Measurements from ENCODE around the gene CCDC178.
"Not testable (repeated sequence)": the region's sequence is repeated elsewhere in the genome, so short reads cannot be mapped to it uniquely, and the experiment has no call there.

CCDC178 gene

GRCh38 chr18:33355756-33356155 is 84.8 kb downstream of the CCDC178 start:
- DNase-seq = no peak

GRCh38 chr18:33355263-33355662 is 85.3 kb downstream of the CCDC178 start:
- no peak for DNase-seq

GRCh38 chr18:33350256-33350655 is 90.3 kb downstream of the CCDC178 start:
- DNase-seq = no peak

- DNase-seq = not testable (repeated sequence)
These were observed 100.8 kb downstream of the CCDC178 start for GRCh38 chr18:33339733-33340132.

- DNase-seq = no peak
These were observed 105.7 kb downstream of the CCDC178 start for GRCh38 chr18:33334781-33335180.

- DNase-seq = no peak
These were observed 109.8 kb downstream of the CCDC178 start for GRCh38 chr18:33330711-33331110.

GRCh38 chr18:33326975-33327374 is 113.5 kb downstream of the CCDC178 start:
- no peak for DNase-seq

- no peak for DNase-seq
These were observed 122.9 kb downstream of the CCDC178 start for GRCh38 chr18:33317640-33318039.

- no peak for DNase-seq
These were observed 124.4 kb downstream of the CCDC178 start for GRCh38 chr18:33316146-33316587.

- DNase-seq = no peak
These were observed 133.0 kb downstream of the CCDC178 start for GRCh38 chr18:33307520-33307919.

GRCh38 chr18:33304277-33304676 is 136.2 kb downstream of the CCDC178 start:
- no peak for DNase-seq

- DNase-seq = no peak
These were observed 149.0 kb downstream of the CCDC178 start for GRCh38 chr18:33291539-33291938.

- DNase-seq = no peak
These were observed 152.3 kb downstream of the CCDC178 start for GRCh38 chr18:33288082-33288716.

- no peak for DNase-seq
These were observed 157.7 kb downstream of the CCDC178 start for GRCh38 chr18:33282709-33283333.

- no peak for DNase-seq
These were observed 158.4 kb downstream of the CCDC178 start for GRCh38 chr18:33282142-33282541.

- no peak for DNase-seq
These were observed 163.1 kb downstream of the CCDC178 start for GRCh38 chr18:33277431-33277830.

- no peak for DNase-seq
These were observed 164.7 kb downstream of the CCDC178 start for GRCh38 chr18:33275843-33276242.

- no peak for DNase-seq
These were observed 170.2 kb downstream of the CCDC178 start for GRCh38 chr18:33270297-33270696.

- no peak for DNase-seq
These were observed 171.3 kb downstream of the CCDC178 start for GRCh38 chr18:33269223-33269622.

- DNase-seq = no peak
These were observed 176.0 kb downstream of the CCDC178 start for GRCh38 chr18:33264566-33264965.

- DNase-seq = no peak
These were observed 201.2 kb downstream of the CCDC178 start for GRCh38 chr18:33239298-33239697.

GRCh38 chr18:33232318-33232626 is 208.2 kb downstream of the CCDC178 start:
- no peak for DNase-seq

GRCh38 chr18:33231474-33232317 is 208.8 kb downstream of the CCDC178 start:
- peak; percentile 12 for DNase-seq

- DNase-seq = no peak
These were observed 228.2 kb downstream of the CCDC178 start for GRCh38 chr18:33212363-33212762.

All from NK-92 treated with Interleukin-12 subunit alpha and Interleukin-12 subunit beta, amount 100 ng/mL, for 24 hours (cell line).